Mesendoderm (in vitro differentiated cells): Measurements from ENCODE around the gene LENG1.

Experiments used
- DNase-seq: peaks from one replicate; pipeline ENCODE4 v3.0.0; 2013
- H2AK5ac ChIP-seq: 2 replicates; pipeline ENCODE4 v1.6.1; 2013; ENCODE audit warnings: low read length, inconsistent platforms
- H2BK120ac ChIP-seq: 2 replicates; pipeline ENCODE4 v1.6.1; 2013; ENCODE audit warnings: low read depth, mild to moderate bottlenecking, low read length, moderate library complexity, mixed read lengths
- H2BK15ac ChIP-seq: replicated peaks from 2 replicates; pipeline ENCODE4 v1.6.1; 2013; ENCODE audit warnings: low read depth, mild to moderate bottlenecking, moderate library complexity
- H2BK5ac ChIP-seq: 2 replicates; pipeline ENCODE4 v1.6.1; 2013; ENCODE audit warnings: low read length, inconsistent platforms
- H3K18ac ChIP-seq: 2 replicates; pipeline ENCODE4 v1.6.1; 2013; ENCODE audit warnings: mild to moderate bottlenecking, low read length, mixed read lengths
- H3K23ac ChIP-seq: one replicate; pipeline ENCODE4 v1.6.1; 2013; ENCODE audit warnings: low read length
- H3K27ac ChIP-seq: 2 replicates; pipeline ENCODE4 v1.5.1; 2013; ENCODE audit warnings: low read depth, mild to moderate bottlenecking, inconsistent platforms, low read length, moderate library complexity
- H3K27me3 ChIP-seq: 2 replicates; pipeline ENCODE4 v1.6.1; 2013; ENCODE audit warnings: low read length, control low read depth, mild to moderate bottlenecking, inconsistent platforms; ENCODE audit not compliant: insufficient read depth, poor library complexity
- H3K36me3 ChIP-seq: 2 replicates; pipeline ENCODE4 v1.6.1; 2013; ENCODE audit warnings: low read length, inconsistent platforms; ENCODE audit not compliant: control insufficient read depth, insufficient read depth
- H3K4ac ChIP-seq: one replicate; pipeline ENCODE4 v1.6.1; 2013; ENCODE audit warnings: low read depth, mild to moderate bottlenecking, low read length, moderate library complexity
- H3K4me1 ChIP-seq: 2 replicates; pipeline ENCODE4 v1.6.1; 2013; ENCODE audit warnings: low read depth, low read length, inconsistent platforms; ENCODE audit not compliant: control insufficient read depth
- H3K4me2 ChIP-seq: 2 replicates; pipeline ENCODE4 v1.6.1; 2013; ENCODE audit warnings: low read length
- H3K4me3 ChIP-seq: 2 replicates; pipeline ENCODE4 v1.5.1; 2013; ENCODE audit warnings: mild to moderate bottlenecking, low read length
- H3K56ac ChIP-seq: one replicate; pipeline ENCODE4 v1.6.1; 2013; ENCODE audit warnings: low read length
- H3K79me1 ChIP-seq: 2 replicates; pipeline ENCODE4 v1.6.1; 2013; ENCODE audit warnings: low read length, inconsistent platforms
- H3K79me2 ChIP-seq: 2 replicates; pipeline ENCODE4 v1.6.1; 2013; ENCODE audit warnings: mild to moderate bottlenecking, low read length; ENCODE audit not compliant: control insufficient read depth, insufficient read depth
- H3K9ac ChIP-seq: 2 replicates; pipeline ENCODE4 v1.6.1; 2013; ENCODE audit warnings: low read length, inconsistent platforms
- H4K5ac ChIP-seq: one replicate; pipeline ENCODE4 v1.6.1; 2013; ENCODE audit warnings: low read length
- H4K8ac ChIP-seq: one replicate; pipeline ENCODE4 v1.6.1; 2013; ENCODE audit warnings: low read depth, mild to moderate bottlenecking, control low read depth, low read length, moderate library complexity
- WGBS: extraction: QIAGEN DNeasy Blood & Tissue Kit; methylation state at CpG from one replicate; pipeline ENCODE4 v1.1.7; 2013; ENCODE audit warnings: low lambda C conversion rate, missing lambda C conversion rate; ENCODE audit not compliant: insufficient coverage; ENCODE audit errors: extremely low coverage; 5-methylcytosine and 5-hydroxymethylcytosine counted together

Gene LENG1

GRCh38 chr19:54106716-54107115, 52.8 kb downstream of the LENG1 start:
- no peak for DNase-seq
- Histone ChIP-seq H2AK5ac (no peak overlapping the region), H3K9ac (no peak overlapping the region), H3K4me1 (no peaks in the 10 kb centered on the region), H4K8ac (no peak overlapping the region), H2BK5ac (no peak overlapping the region), H3K79me2 (peaks cover 7% of the 10 kb centered on the region), H2BK15ac (no peak overlapping the region), H3K27me3 (no peaks in the 10 kb centered on the region), H2BK120ac (no peak overlapping the region), H3K23ac (no peak overlapping the region), H3K4ac (no peak overlapping the region), H3K4me2 (no peak overlapping the region), H3K79me1 (peaks cover 3% of the 10 kb centered on the region), H4K5ac (no peak overlapping the region), H3K27ac (no peak overlapping the region), H3K18ac (no peak overlapping the region), H3K36me3 (peaks cover 1% of the 10 kb centered on the region), H3K56ac (no peak overlapping the region), H3K4me3 (no peak overlapping the region)
- no CpG with 5 or more reads among the region's 15 CpGs for WGBS

GRCh38 chr19:54105796-54106195, 53.7 kb downstream of the LENG1 start:
- Histone ChIP-seq H3K4ac (no peak overlapping the region), H3K4me3 (no peak overlapping the region), H3K79me2 (peaks cover 7% of the 10 kb centered on the region), H2BK5ac (no peak overlapping the region), H4K5ac (no peak overlapping the region), H2BK120ac (no peak overlapping the region), H3K9ac (no peak overlapping the region), H3K27me3 (no peaks in the 10 kb centered on the region), H2AK5ac (no peak overlapping the region), H3K79me1 (peaks cover 3% of the 10 kb centered on the region), H3K18ac (no peak overlapping the region), H3K4me2 (no peak overlapping the region), H3K36me3 (peaks cover 1% of the 10 kb centered on the region), H2BK15ac (no peak overlapping the region), H3K23ac (no peak overlapping the region), H4K8ac (no peak overlapping the region), H3K27ac (no peak overlapping the region), H3K56ac (no peak overlapping the region), H3K4me1 (no peaks in the 10 kb centered on the region)
- DNase-seq, result no peak
- no CpG with 5 or more reads among the region's 10 CpGs for WGBS
